Measurements from ENCODE around the gene RUVBL2. TPM values are rescaled to one million over a fixed set of nuclear protein-coding genes. Genes with fewer than 3 reads are reported as not detected.

RUVBL2 gene
- polyA plus RNA-seq, 3 donors: 40.1 to 44.4 (median 41.9) TPM

DNA sequence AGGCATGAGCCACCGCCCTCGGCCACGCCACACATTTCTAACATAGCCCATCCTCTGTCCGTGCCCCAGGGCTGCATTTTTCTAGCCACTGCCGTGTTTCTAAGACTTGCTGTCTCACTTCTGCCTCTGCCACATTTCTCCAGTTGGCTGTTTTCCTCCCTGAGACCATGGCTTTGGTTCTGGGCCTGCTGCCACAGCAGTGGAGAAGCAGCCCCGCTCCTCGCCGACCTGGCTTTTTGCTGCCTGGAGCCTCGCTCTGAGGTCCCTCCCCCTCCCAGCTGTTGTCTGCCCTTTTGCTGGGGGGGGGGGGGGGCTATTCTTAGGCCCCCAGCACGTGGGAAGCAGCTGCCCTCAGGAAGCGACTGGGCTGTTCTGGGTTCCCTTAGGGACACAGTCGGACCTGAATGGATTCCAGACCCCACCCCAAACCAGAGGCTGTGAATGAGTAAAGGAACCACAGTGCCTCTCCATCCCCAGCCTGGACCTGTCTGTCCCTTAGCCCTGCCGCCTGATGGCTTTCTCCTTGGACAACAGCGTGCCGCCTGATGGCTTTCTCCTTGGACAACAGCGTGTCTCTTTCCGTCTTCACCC, 3.9 kb upstream of the RUVBL2 start:
- Histone ChIP-seq H4K20me1 (ENCODE audit: insufficient read depth, low read length) (peaks cover 8% of the 10 kb centered on the region), H3K27ac (ENCODE audit: low read depth in 1 of 2, low read length in 2 of 2) (no peak overlapping the region), H3K4me1 (ENCODE audit: control insufficient read depth in 1 of 2, insufficient read depth in 2 of 2, low read length in 2 of 2) (peaks cover 23 to 34% of the 10 kb centered on the region in 2 donors), H2AFZ (ENCODE audit: insufficient read depth, low read depth, low read length, poor library complexity, severe bottlenecking) (no peak overlapping the region), H3K36me3 (replicated peaks in 1 of 2; ENCODE audit: control insufficient read depth in 1 of 2, insufficient read depth in 2 of 2, low read length in 2 of 2) (peaks cover 31 to 53% of the 10 kb centered on the region in 2 donors), H3K79me2 (ENCODE audit: insufficient read depth, low read length) (peaks cover 47% of the 10 kb centered on the region), H3K9me3 (replicated peaks in 1 of 2; ENCODE audit: control insufficient read depth in 1 of 2, insufficient read depth in 1 of 2, low read length in 2 of 2) (no peaks in the 10 kb centered on the region), H3K27me3 (ENCODE audit: control insufficient read depth in 2 of 2, insufficient read depth in 2 of 2, low read length in 2 of 2) (no peaks in the 10 kb centered on the region), H3K4me2 (replicated peaks; ENCODE audit: extremely low read depth, low read length, poor library complexity, severe bottlenecking) (no peak overlapping the region), H3K4me3 (replicated peaks in 1 of 3; ENCODE audit: low read depth in 2 of 3, low read length in 3 of 3) (no peak overlapping the region), H3K9ac (ENCODE audit: insufficient read depth, low read length, poor library complexity, severe bottlenecking) (no peak overlapping the region)
- no peak for DNase-seq
- Mint-ChIP-seq H3K4me1 (peaks cover 21% of the 10 kb centered on the region), H3K27ac (peak overlapping the region in 3 of 7 donors; percentile 6 to 87 (median 37)), H3K4me3 (no peak overlapping the region), H3K27me3 (ENCODE audit: low read depth in 3 of 3) (peaks cover 0 to 5% (median 0%) of the 10 kb centered on the region in 3 donors), H3K9me3 (peaks cover 0 to 1% (median 0%) of the 10 kb centered on the region in 7 donors), H3K36me3 (peaks cover 33 to 61% of the 10 kb centered on the region in 2 donors)
- WGBS (ENCODE audit: insufficient coverage): 95% methylated on average over 10 of the region's 17 CpGs
- intact Hi-C loops (cut with micrococcal nuclease): loop anchor here in 1 of 2 donors (10.0 kb wide), 1 partner anchor 665 kb away; the partner anchor contains the start of gene EMP3
- TF ChIP-seq, protein P1, sequence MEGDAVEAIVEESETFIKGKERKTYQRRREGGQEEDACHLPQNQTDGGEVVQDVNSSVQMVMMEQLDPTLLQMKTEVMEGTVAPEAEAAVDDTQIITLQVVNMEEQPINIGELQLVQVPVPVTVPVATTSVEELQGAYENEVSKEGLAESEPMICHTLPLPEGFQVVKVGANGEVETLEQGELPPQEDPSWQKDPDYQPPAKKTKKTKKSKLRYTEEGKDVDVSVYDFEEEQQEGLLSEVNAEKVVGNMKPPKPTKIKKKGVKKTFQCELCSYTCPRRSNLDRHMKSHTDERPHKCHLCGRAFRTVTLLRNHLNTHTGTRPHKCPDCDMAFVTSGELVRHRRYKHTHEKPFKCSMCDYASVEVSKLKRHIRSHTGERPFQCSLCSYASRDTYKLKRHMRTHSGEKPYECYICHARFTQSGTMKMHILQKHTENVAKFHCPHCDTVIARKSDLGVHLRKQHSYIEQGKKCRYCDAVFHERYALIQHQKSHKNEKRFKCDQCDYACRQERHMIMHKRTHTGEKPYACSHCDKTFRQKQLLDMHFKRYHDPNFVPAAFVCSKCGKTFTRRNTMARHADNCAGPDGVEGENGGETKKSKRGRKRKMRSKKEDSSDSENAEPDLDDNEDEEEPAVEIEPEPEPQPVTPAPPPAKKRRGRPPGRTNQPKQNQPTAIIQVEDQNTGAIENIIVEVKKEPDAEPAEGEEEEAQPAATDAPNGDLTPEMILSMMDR (IDR thresholded peaks at IDR 0.05): no peak

DNA sequence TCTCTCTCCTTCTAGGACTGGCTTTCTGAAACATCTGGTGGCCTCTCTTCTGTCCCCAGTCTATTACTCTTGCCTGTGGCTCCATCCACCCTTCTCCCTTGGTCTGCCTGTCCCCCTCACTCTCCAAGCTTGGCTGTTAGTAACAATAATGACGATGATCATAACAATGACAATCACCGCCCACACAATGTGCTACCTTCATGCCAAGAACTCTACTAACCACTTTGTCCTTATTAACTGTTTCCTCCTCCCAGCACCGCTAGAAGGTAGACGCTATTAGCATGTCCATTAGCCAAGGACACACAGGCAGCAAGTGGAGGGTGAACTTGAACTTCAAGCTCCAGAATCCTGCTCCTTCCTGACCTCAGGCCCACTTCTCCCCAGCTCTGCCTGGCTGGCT, 3.3 kb upstream of the RUVBL2 start:
- no peak overlapping the region for H3K4me3 Mint-ChIP-seq
- 100% methylated on average over 1 of the region's 4 CpGs for WGBS (ENCODE audit: insufficient coverage)
- no peak for DNase-seq
- Histone ChIP-seq H3K4me1 (ENCODE audit: control insufficient read depth in 1 of 2, insufficient read depth in 2 of 2, low read length in 2 of 2) (peaks cover 25 to 40% of the 10 kb centered on the region in 2 donors), H4K20me1 (ENCODE audit: insufficient read depth, low read length) (peaks cover 8% of the 10 kb centered on the region), H2AFZ (ENCODE audit: insufficient read depth, low read depth, low read length, poor library complexity, severe bottlenecking) (no peak overlapping the region), H3K4me3 (replicated peaks in 1 of 3; ENCODE audit: low read depth in 2 of 3, low read length in 3 of 3) (no peak overlapping the region), H3K4me2 (replicated peaks; ENCODE audit: extremely low read depth, low read length, poor library complexity, severe bottlenecking) (no peak overlapping the region), H3K9me3 (replicated peaks in 1 of 2; ENCODE audit: control insufficient read depth in 1 of 2, insufficient read depth in 1 of 2, low read length in 2 of 2) (no peaks in the 10 kb centered on the region), H3K27me3 (ENCODE audit: control insufficient read depth in 2 of 2, insufficient read depth in 2 of 2, low read length in 2 of 2) (no peaks in the 10 kb centered on the region), H3K27ac (ENCODE audit: low read depth in 1 of 2, low read length in 2 of 2) (no peak overlapping the region), H3K36me3 (replicated peaks in 1 of 2; ENCODE audit: control insufficient read depth in 1 of 2, insufficient read depth in 2 of 2, low read length in 2 of 2) (peaks cover 25 to 47% of the 10 kb centered on the region in 2 donors), H3K9ac (ENCODE audit: insufficient read depth, low read length, poor library complexity, severe bottlenecking) (no peak overlapping the region), H3K79me2 (ENCODE audit: insufficient read depth, low read length) (peaks cover 53% of the 10 kb centered on the region)
- peaks cover 26% of the 10 kb centered on the region for H3K4me1 Mint-ChIP-seq
- intact Hi-C loops (cut with micrococcal nuclease): loop anchor here in 1 of 2 donors (10.0 kb wide), 1 partner anchor 666 kb away; the partner anchor contains the start of gene EMP3
- peak overlapping the region in 2 of 7 donors; percentile 6 to 87 for H3K27ac Mint-ChIP-seq
- TF ChIP-seq, protein P1 (IDR thresholded peaks at IDR 0.05): no peak
- H3K36me3 Mint-ChIP-seq: peaks cover 31 to 55% of the 10 kb centered on the region in 2 donors
- H3K9me3 Mint-ChIP-seq: peaks cover 0 to 1% (median 0%) of the 10 kb centered on the region in 7 donors
- H3K27me3 Mint-ChIP-seq (ENCODE audit: low read depth in 3 of 3): peaks cover 0 to 5% (median 0%) of the 10 kb centered on the region in 3 donors
